NCI-H2196 (cell line): Measurements from ENCODE around the gene TIE1.

Experiments used
- DNase-seq: peaks from one replicate; lab custom pipeline; 2025; ENCODE audit not compliant: unreplicated experiment; lab: John Stamatoyannopoulos, UW

The TIE1 gene

GRCh38 chr1:43273708-43274107, 27.1 kb upstream of the TIE1 start:
- no peak for DNase-seq

GRCh38 chr1:43274125-43274803, 26.5 kb upstream of the TIE1 start:
- peak; percentile 22 for DNase-seq

GRCh38 chr1:43274804-43275180, 26.0 kb upstream of the TIE1 start:
- DNase-seq, result no peak

GRCh38 chr1:43275826-43276620, 24.8 kb upstream of the TIE1 start:
- no peak for DNase-seq

GRCh38 chr1:43276673-43277072, 24.1 kb upstream of the TIE1 start:
- DNase-seq, result no peak

- DNase-seq, result no peak
Measured at GRCh38 chr1:43277116-43277876, 23.5 kb upstream of the TIE1 start.

GRCh38 chr1:43279161-43279560, 21.6 kb upstream of the TIE1 start:
- DNase-seq, result no peak

GRCh38 chr1:43279666-43280065, 21.1 kb upstream of the TIE1 start:
- DNase-seq, result no peak

- DNase-seq, result no peak
Measured at GRCh38 chr1:43280692-43281091, 20.1 kb upstream of the TIE1 start.

GRCh38 chr1:43282220-43283195, 18.3 kb upstream of the TIE1 start:
- no peak for DNase-seq

GRCh38 chr1:43284065-43284464, 16.7 kb upstream of the TIE1 start:
- DNase-seq, result no peak

GRCh38 chr1:43284546-43285110, 16.2 kb upstream of the TIE1 start:
- DNase-seq, result no peak

GRCh38 chr1:43285269-43285990, 15.4 kb upstream of the TIE1 start, which contains the start of gene C1orf210:
Gene C1orf210 (minus strand): TSS chr1:43285581. CDS start chr1:43283270, 2,311 bp downstream.
- DNase-seq, result peak; percentile 89

- no peak for DNase-seq
Measured at GRCh38 chr1:43286115-43286514, 14.7 kb upstream of the TIE1 start.

GRCh38 chr1:43286533-43286932, 14.2 kb upstream of the TIE1 start:
- DNase-seq, result no peak

- DNase-seq, result no peak
Measured at GRCh38 chr1:43288058-43288784, 12.6 kb upstream of the TIE1 start.

GRCh38 chr1:43288785-43289706, 11.7 kb upstream of the TIE1 start:
- no peak for DNase-seq

GRCh38 chr1:43292216-43292615, 8.6 kb upstream of the TIE1 start:
- no peak for DNase-seq
